Fibroblast of mammary gland (primary cell): ENCODE data around the gene PTPRN2.
A peak's percentile ranks its signal among the peaks of the same experiment; 100 is the strongest.
"Not testable (repeated sequence)": the region's sequence is repeated elsewhere in the genome, so short reads cannot be mapped to it uniquely, and the experiment has no call there.

Experiments used
- DNase-seq: peaks from one replicate; pipeline ENCODE4 v3.0.0-alpha.2; 2010; ENCODE audit warnings: low read depth
- H3K4me3 ChIP-seq: 2 replicates; pipeline ENCODE4 v1.5.1; 2011; ENCODE audit warnings: low read depth, mild to moderate bottlenecking, low read length, moderate library complexity; ENCODE audit not compliant: control insufficient read depth
- CTCF ChIP-seq: conservative IDR thresholded peaks from 2 replicates; pipeline ENCODE4 v1.5.1; 2011; ENCODE audit warnings: low read depth, low read length, inconsistent platforms; ENCODE audit not compliant: control insufficient read depth, insufficient read depth

PTPRN2 gene

DNA sequence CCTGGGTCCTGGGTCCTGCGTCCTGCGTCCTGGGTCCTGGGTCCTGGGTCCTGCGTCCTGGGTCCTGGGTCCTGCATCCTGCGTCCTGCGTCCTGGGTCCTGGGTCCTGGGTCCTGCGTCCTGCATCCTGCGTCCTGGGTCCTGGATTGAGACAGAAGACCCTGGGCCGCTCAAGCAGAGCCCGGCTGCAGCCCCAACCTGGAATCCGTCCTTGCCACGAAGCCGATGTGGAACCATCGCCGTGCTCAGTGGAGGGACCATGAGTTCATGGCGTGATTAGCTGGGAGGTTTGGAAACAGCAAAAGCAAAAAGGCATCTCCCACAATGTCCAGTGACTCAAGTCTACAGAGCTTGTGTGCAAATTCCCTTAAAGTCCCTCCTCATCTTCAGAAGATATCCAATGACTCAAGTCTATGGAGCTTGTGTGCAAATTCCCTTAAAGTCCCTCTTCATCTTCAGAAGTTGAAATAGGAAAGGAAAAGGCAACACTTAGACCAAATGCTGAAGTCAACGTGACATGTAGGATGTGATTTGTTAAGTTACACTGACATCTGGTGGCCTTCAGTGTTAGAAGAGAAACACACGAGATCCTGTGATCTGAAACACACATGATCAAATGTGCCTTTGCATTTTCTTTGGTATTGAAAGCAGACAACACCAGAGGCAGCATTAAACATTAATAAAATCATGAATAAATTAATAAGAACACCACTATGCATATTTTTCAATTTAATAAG, 179.9 kb downstream of the PTPRN2 start:
- H3K4me3 ChIP-seq: no peak overlapping the region
- peak; percentile 40 for DNase-seq
- TF ChIP-seq CTCF: peak; percentile 8

- DNase-seq: no peak
- TF ChIP-seq CTCF: no peak
- H3K4me3 ChIP-seq: no peak overlapping the region
Measured at GRCh38 chr7:158406801-158407200, 180.8 kb downstream of the PTPRN2 start.

GRCh38 chr7:158406364-158406763, 181.3 kb downstream of the PTPRN2 start:
- H3K4me3 ChIP-seq: no peak overlapping the region
- no peak for TF ChIP-seq CTCF
- DNase-seq: no peak

GRCh38 chr7:158405771-158406170, 181.9 kb downstream of the PTPRN2 start:
- not testable (repeated sequence) for H3K4me3 ChIP-seq, DNase-seq

DNA sequence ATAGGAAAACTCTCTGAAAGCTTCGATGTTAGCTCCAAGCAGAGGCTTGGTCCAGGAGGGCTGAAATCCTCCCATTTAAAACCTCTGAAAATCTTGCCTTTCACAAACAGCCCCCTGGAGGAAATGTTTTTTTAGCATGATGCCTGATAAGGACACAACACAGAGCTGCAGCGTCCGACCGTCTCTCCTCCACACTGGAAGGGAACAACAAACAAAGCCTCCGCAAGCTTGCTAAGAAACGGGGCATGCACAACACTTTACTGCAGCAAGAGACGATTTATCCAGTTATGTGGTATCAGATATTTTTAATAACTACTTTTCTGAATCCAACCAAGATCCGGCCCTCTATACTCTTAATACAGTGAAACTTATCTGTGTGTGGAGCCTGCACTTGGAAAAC, 182.3 kb downstream of the PTPRN2 start:
- TF ChIP-seq CTCF: no peak

GRCh38 chr7:158404031-158404761, 183.4 kb downstream of the PTPRN2 start:
- no peak for TF ChIP-seq CTCF
- no peak for DNase-seq
- H3K4me3 ChIP-seq: no peak overlapping the region

More for the DNA sequence above, 182.3 kb downstream of the PTPRN2 start:
- no peak for DNase-seq
- H3K4me3 ChIP-seq: no peak overlapping the region
